CD4-positive, CD25-positive, alpha-beta regulatory T cell (primary cell): ENCODE data around the gene KCNQ1OT1. TPM values are rescaled to one million over a fixed set of nuclear protein-coding genes. Genes with fewer than 3 reads are reported as not detected.

ENCODE experiments used
- ATAC-seq, 2 donors: fragments of 150-1000 bp; cut with Tn5 transposase; one replicate each; pipeline ENCODE4 v1.10.0; 2021; ENCODE audit warnings: low read depth in 2 of 2, moderate number of reproducible peaks in 2 of 2, moderate library complexity in 1 of 2
- DNase-seq, 3 donors: peaks; one replicate each; pipeline versions ENCODE4 v3.0.0 to v3.0.0-alpha.2; 2012 to 2022; ENCODE audit warnings: mixed read lengths in 1 of 3
- H3K27ac ChIP-seq: one replicate; pipeline ENCODE4 v1.7.0; 2013; ENCODE audit warnings: mild to moderate bottlenecking, low read length; ENCODE audit not compliant: insufficient read depth, poor library complexity, severe bottlenecking
- H3K27me3 ChIP-seq: one replicate; pipeline ENCODE4 v1.7.0; 2013; ENCODE audit warnings: low read length; ENCODE audit not compliant: control insufficient read depth, insufficient read depth
- H3K36me3 ChIP-seq: one replicate; pipeline ENCODE4 v1.7.0; 2013; ENCODE audit warnings: mild to moderate bottlenecking, low read length, moderate library complexity; ENCODE audit not compliant: control insufficient read depth, insufficient read depth
- H3K4me1 ChIP-seq: 2 replicates; pipeline ENCODE4 v1.7.0; 2013; ENCODE audit warnings: mild to moderate bottlenecking, low read length; ENCODE audit not compliant: insufficient read depth, control insufficient read depth, poor library complexity, severe bottlenecking
- H3K4me3 ChIP-seq: one replicate; pipeline ENCODE4 v1.7.0; 2013; ENCODE audit warnings: low read depth, mild to moderate bottlenecking, low read length, moderate library complexity
- H3K9me3 ChIP-seq, 2 experiments: 1 replicate in 1 of 2; 2 replicates in 1 of 2; pipeline ENCODE4 v1.7.0; 2013; ENCODE audit warnings: low read length in 2 of 2, mild to moderate bottlenecking in 1 of 2, moderate library complexity in 1 of 2; ENCODE audit not compliant: control insufficient read depth in 2 of 2
- H3K27ac Mint-ChIP-seq, 3 donors: one replicate each; pipeline ENCODE4 v1.8.0; 2020 to 2022; ENCODE audit warnings: mild to moderate bottlenecking in 3 of 3, mixed read lengths in 3 of 3, moderate library complexity in 2 of 3
- H3K27me3 Mint-ChIP-seq: one replicate; pipeline ENCODE4 v1.8.0; 2022; ENCODE audit warnings: mild to moderate bottlenecking, mixed read lengths
- H3K36me3 Mint-ChIP-seq: one replicate; pipeline ENCODE4 v1.8.0; 2020; ENCODE audit warnings: mixed read lengths
- H3K4me1 Mint-ChIP-seq, 4 donors: one replicate each; pipeline ENCODE4 v1.8.0; 2020 to 2022; ENCODE audit warnings: mixed read lengths in 4 of 4, mild to moderate bottlenecking in 1 of 4
- H3K4me3 Mint-ChIP-seq, 4 donors: one replicate each; pipeline ENCODE4 v1.8.0; 2020 to 2022; ENCODE audit warnings: mild to moderate bottlenecking in 4 of 4, mixed read lengths in 4 of 4, moderate library complexity in 3 of 4
- H3K9me3 Mint-ChIP-seq, 7 donors: one replicate each; pipeline ENCODE4 v1.8.0; 2020 to 2022; ENCODE audit warnings: mixed read lengths in 7 of 7, mild to moderate bottlenecking in 3 of 7, moderate library complexity in 2 of 7
- polyA plus RNA-seq, 4 donors: library from polyadenylated mRNA; unstranded; fragments of 300-500 nt; fragmentation: Illumina TruSeq; gene quantifications; one replicate each; pipeline ENCODE4 v1.2.3, GENCODE V29; 2021
- total RNA-seq: library from RNA; stranded (reverse); gene quantifications from one replicate; pipeline ENCODE4 v1.2.3, GENCODE V29; 2022

KCNQ1OT1 gene
- total and polyA plus RNA-seq, 5 donors from 2014 or later = 0.01 to 0.72 (median 0.07) TPM

DNA sequence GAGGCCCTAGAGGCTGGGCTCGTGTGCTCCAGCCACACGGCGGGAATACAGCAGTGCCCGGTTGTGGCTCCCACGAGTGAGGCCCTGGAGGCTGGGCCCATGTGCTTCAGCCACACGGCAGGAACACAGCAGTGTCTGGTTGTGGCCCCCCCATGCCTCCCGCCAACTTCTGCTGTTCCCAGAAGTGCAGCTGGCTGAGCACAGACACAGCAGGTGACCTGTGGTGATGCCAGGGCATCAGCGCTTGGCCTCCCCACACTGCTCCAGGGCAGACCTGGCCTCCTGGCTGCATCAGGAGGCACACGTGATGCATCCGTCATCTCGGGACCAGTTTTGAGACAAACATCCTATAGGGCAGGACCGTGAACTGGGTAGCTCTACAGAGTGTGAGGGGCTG is 110.3 kb downstream of the KCNQ1OT1 start:
- Mint-ChIP-seq H3K36me3 (peaks cover 14% of the 10 kb centered on the region), H3K9me3 (no peaks in the 10 kb centered on the region), H3K4me3 (no peak overlapping the region), H3K27me3 (no peaks in the 10 kb centered on the region), H3K4me1 (no peaks in the 10 kb centered on the region), H3K27ac (no peak overlapping the region)
- H3K36me3 ChIP-seq = no peaks in the 10 kb centered on the region
- ATAC-seq (no peak), DNase-seq (no peak)
- no peak overlapping the region for H3K4me3 ChIP-seq
- H3K4me1 ChIP-seq = no peaks in the 10 kb centered on the region
- no peak overlapping the region for H3K27ac ChIP-seq
- no peaks in the 10 kb centered on the region for H3K9me3 ChIP-seq
- no peaks in the 10 kb centered on the region for H3K27me3 ChIP-seq

DNA sequence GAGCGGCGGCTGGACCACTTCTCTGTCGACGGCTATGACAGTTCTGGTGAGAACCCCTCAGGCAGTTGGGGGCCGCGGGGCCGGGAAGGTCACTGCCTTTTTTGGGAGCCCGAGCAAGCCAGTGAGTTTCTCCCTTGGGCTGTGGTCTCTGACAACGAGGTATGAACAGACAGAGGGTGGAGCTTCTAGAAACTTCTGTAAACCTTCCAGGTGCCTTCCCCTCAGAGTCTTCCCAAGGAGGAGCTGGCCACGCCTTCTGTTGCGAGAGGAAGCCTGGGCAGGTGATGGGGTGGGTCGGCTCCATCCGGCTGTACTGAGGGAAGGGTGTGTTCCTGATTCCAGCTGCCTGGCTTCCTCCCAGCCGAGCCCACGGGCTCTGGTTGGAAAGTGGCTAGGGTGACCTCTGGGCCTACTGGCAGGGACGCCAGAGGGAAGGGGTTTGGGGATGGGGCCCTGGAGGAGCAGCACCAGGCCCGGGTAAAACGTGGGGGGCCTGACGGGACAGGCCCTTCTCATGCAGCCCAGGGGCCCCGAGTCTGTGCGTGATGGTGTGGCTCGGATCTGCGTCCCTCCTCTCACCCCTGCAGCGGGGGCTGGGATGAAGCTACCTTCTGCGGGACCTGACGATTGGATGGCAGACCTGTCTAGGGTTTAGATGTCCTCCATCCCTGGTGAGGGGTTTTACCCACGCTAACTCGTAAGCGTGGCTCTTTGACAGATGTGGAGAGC is 110.8 kb downstream of the KCNQ1OT1 start:
- H3K36me3 Mint-ChIP-seq = peaks cover 8% of the 10 kb centered on the region
- no peaks in the 10 kb centered on the region for H3K9me3 ChIP-seq
- H3K9me3 Mint-ChIP-seq = no peaks in the 10 kb centered on the region
- no peaks in the 10 kb centered on the region for H3K4me1 ChIP-seq
- no peaks in the 10 kb centered on the region for H3K4me1 Mint-ChIP-seq
- ATAC-seq (no peak), DNase-seq (no peak)
- H3K36me3 ChIP-seq = no peaks in the 10 kb centered on the region
- no peak overlapping the region for H3K27ac ChIP-seq
- H3K4me3 Mint-ChIP-seq = no peak overlapping the region
- no peak overlapping the region for H3K27ac Mint-ChIP-seq
- H3K27me3 Mint-ChIP-seq = no peaks in the 10 kb centered on the region
- H3K27me3 ChIP-seq = no peaks in the 10 kb centered on the region
- no peak overlapping the region for H3K4me3 ChIP-seq

DNA sequence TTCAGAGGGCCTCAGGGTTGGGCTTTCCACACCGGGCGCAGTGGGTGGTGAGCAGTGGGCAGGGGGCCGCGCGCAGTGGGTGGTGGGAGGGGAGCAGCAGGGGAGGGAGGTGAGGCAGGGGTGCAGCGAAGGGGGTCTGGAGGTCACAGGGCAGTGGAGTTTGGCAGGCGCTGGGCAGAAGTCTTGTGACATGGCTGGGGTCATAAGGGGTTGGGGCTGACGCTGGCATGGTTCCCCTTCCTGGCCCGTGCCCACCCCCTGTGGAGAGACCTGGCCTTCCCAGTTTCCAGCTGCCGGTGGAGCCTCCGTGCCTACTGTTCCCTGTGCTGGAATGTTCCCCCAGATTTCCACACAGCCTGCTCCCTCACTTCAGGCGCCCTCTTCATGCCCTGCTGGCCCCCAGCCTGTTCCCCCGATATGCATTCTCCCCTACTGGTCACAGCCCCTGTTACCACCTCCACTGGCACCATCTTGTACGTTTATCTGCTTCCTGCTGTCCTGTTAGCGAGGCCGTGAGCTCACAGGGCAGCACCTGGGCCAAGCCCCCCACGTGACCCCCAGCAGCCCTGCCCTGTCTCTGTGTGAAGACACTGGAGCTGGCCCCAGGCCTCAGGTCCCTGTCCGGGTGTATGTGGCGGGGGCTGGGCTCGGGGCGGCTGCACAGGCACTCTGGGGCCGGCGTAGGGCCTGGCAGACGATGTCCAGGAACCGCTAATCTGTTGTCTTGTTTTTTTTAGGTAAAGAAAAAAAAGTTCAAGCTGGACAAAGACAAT is 111.6 kb downstream of the KCNQ1OT1 start:
- DNase-seq = no peak
- H3K4me3 ChIP-seq = no peak overlapping the region
- no peaks in the 10 kb centered on the region for H3K27me3 ChIP-seq
- H3K27ac ChIP-seq = no peak overlapping the region
- no peaks in the 10 kb centered on the region for H3K4me1 ChIP-seq
- no peak for ATAC-seq
- H3K4me3 Mint-ChIP-seq = no peak overlapping the region
- H3K36me3 Mint-ChIP-seq = peaks cover 8% of the 10 kb centered on the region
- H3K27ac Mint-ChIP-seq = no peak overlapping the region
- no peaks in the 10 kb centered on the region for H3K36me3 ChIP-seq
- H3K4me1 Mint-ChIP-seq = no peaks in the 10 kb centered on the region
- H3K27me3 Mint-ChIP-seq = no peaks in the 10 kb centered on the region
- H3K9me3 Mint-ChIP-seq = no peaks in the 10 kb centered on the region
- no peaks in the 10 kb centered on the region for H3K9me3 ChIP-seq

DNA sequence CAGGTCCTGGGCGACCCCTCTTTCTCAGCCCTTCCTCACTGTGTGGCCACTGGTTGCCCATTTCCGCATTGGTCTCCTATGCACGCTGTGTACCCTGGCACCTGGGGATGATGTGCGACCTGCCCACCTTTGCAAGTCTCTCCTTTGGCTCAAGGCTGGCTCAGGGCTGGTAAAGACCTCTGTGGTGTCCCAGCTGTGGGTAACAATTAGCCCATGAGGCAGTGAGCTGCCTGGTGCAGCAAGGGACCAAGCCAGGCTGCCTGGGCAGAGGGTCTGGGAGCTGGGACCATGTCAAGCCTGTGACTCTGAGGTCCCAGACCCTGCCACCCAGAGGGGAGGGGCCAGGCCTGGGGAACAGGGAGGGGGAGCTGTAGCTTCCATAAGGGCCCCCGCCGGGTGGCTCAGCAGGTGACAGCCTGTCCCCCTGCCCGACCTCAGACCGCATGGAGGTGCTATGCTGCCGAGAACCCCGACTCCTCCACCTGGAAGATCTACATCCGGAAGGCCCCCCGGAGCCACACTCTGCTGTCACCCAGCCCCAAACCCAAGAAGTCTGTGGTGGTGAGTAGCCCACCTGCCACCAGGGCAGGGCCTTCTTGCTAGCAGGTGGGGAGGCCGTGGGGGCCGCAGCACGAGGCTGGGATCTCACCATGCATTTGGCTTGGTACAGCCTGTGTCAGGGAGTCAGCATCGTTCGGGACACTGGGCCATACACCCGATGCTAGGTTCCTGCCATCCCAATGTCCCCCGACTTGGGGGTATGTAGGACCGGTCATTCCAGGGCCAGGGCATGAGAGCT is 112.5 kb downstream of the KCNQ1OT1 start:
- no peaks in the 10 kb centered on the region for H3K4me1 Mint-ChIP-seq
- H3K36me3 Mint-ChIP-seq = peaks cover 8% of the 10 kb centered on the region
- no peak for ATAC-seq
- no peak overlapping the region for H3K27ac ChIP-seq
- DNase-seq = no peak
- H3K36me3 ChIP-seq = no peaks in the 10 kb centered on the region
- no peaks in the 10 kb centered on the region for H3K9me3 ChIP-seq
- no peak overlapping the region for H3K4me3 ChIP-seq
- no peaks in the 10 kb centered on the region for H3K27me3 ChIP-seq
- no peak overlapping the region for H3K4me3 Mint-ChIP-seq
- no peak overlapping the region for H3K27ac Mint-ChIP-seq
- H3K27me3 Mint-ChIP-seq = no peaks in the 10 kb centered on the region
- H3K9me3 Mint-ChIP-seq = no peaks in the 10 kb centered on the region
- H3K4me1 ChIP-seq = no peaks in the 10 kb centered on the region

DNA sequence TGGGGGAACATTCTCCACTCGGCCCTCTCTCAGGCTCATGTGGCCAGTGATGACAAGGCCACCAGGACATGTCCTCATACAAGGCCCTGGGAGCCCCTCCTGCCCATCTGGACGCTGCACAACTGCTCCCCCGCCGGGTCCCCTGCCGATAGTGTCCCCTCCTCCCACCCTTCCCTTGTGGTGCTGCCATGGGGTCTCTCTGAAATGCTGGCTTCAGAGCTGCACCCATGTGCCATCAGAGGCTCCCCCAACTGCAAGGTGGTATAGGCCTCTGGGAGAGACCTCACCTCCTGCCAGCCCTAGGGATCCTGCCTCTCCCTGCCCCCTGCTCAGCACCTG is 113.0 kb downstream of the KCNQ1OT1 start:
- DNase-seq (no peak), ATAC-seq (no peak)
- Mint-ChIP-seq H3K4me1 (no peaks in the 10 kb centered on the region), H3K27ac (no peak overlapping the region), H3K9me3 (no peaks in the 10 kb centered on the region), H3K4me3 (no peak overlapping the region), H3K27me3 (no peaks in the 10 kb centered on the region), H3K36me3 (peaks cover 8% of the 10 kb centered on the region)
- H3K9me3 ChIP-seq = no peaks in the 10 kb centered on the region
- no peaks in the 10 kb centered on the region for H3K36me3 ChIP-seq
- H3K4me1 ChIP-seq = no peaks in the 10 kb centered on the region
- no peaks in the 10 kb centered on the region for H3K27me3 ChIP-seq
- H3K4me3 ChIP-seq = no peak overlapping the region
- no peak overlapping the region for H3K27ac ChIP-seq

DNA sequence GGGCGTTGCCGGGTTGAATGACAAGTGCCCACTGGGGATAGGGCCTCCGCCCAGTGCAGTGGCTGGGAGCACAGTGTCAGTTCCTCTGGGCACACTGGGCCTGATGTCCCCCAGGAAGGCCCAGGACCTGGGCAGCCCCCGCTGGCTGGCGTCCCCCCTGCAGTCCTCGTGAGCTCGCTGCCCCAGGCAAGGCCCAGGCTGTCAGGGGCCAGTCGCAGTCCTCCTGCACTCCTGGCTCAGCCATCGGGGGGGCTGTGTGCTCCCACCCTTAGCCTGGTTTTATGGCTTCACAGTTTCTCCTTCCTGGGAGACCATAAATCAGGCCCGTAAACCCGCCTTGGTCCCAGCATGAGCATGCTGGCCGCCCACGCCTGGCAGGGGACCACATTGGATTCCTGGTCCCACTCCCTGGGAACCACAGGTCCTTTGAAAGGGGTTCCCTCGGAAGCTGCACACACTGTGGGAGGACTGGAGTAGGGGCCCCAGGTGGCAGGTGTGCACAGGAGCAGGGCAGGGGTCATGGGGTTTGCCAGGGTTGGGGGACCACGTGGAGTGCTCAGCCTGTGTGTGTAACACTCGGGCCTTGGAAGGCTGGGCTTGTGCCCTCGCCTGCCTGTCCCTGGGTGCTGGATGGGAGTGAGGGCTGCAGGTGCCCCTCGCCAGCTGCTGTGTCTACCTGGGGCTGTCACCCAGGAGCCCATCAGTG is 113.6 kb downstream of the KCNQ1OT1 start:
- Histone ChIP-seq H3K4me1 (no peaks in the 10 kb centered on the region), H3K36me3 (no peaks in the 10 kb centered on the region), H3K27me3 (no peaks in the 10 kb centered on the region), H3K9me3 (no peaks in the 10 kb centered on the region), H3K4me3 (no peak overlapping the region), H3K27ac (no peak overlapping the region)
- no peak overlapping the region for H3K4me3 Mint-ChIP-seq
- H3K27me3 Mint-ChIP-seq = no peaks in the 10 kb centered on the region
- H3K9me3 Mint-ChIP-seq = no peaks in the 10 kb centered on the region
- H3K36me3 Mint-ChIP-seq = peaks cover 8% of the 10 kb centered on the region
- ATAC-seq (no peak), DNase-seq (no peak)
- H3K27ac Mint-ChIP-seq = no peak overlapping the region
- no peaks in the 10 kb centered on the region for H3K4me1 Mint-ChIP-seq

DNA sequence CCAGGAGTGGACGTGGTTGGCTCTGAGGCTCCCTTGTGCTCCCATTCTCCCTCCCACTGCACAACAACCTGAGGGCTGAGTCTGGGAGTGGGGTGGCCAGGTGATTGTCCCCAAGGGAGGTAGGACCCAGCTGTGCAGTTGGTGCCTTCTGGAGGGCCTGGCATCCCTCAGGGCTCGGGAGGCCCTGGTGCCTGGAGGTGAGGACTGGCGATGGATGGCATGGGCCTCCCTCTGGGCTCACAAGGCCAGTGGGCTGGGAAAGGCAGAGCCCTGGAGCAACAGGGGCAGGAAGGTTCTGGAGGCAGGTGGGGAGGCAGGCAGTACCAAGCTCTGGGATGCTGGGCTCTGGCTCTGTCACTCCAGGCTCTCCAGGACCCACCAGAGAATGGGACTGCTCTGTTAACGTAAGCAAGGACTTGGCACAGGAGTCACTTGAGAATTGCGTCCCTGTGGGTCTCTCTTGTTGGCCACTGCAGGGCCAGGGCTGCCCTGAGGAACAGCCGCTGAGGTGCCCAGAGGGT is 114.2 kb downstream of the KCNQ1OT1 start:
- peaks cover 4% of the 10 kb centered on the region for H3K36me3 Mint-ChIP-seq
- H3K9me3 Mint-ChIP-seq = no peaks in the 10 kb centered on the region
- H3K27me3 ChIP-seq = no peaks in the 10 kb centered on the region
- no peaks in the 10 kb centered on the region for H3K36me3 ChIP-seq
- no peak overlapping the region for H3K4me3 Mint-ChIP-seq
- H3K27me3 Mint-ChIP-seq = no peaks in the 10 kb centered on the region
- H3K4me1 ChIP-seq = no peaks in the 10 kb centered on the region
- no peaks in the 10 kb centered on the region for H3K4me1 Mint-ChIP-seq
- no peak overlapping the region for H3K4me3 ChIP-seq
- no peak for DNase-seq
- no peak overlapping the region for H3K27ac Mint-ChIP-seq
- no peak overlapping the region for H3K27ac ChIP-seq
- ATAC-seq = no peak
- H3K9me3 ChIP-seq = no peaks in the 10 kb centered on the region
